ENCODE results near the gene PPM1M.

PPM1M gene

DNA sequence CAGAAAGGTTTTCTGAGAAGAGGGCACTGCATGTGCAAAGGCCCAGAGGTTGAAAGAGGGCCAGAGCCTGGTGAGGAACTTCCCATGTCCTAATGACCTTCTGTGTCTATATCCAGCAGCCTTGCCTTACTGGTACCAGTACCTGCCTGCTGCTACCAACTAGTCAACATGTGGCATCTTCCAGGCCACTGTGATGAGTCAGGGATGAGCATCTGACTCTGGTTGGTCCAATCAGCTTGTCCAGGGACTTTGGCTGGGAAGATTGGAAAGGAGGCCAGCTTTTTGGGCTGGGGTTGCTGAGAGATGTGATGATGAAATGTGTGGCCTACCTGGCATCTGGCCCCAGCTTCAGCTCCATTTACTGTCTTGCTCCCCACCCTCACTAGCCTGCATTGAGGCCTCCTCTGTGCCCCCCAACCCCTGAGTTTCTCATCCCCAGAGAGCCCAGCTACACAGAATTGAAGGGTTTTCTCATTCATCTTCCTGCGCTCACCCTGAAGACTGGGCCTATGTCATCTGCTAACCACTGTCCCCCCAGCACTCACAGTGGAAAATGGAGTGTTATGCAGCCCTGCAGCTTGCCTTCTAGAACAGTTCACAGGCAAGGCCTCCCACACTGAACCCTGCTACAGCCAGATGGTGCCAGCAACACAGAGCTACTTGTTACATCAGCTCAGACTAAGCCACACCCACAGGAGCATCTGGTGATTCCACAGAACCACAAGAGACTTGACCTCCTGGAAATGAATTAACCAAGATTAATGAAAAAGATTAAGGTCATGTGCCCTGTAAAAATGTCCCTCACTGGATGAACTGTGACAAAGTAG is 5.3 kb upstream of the PPM1M start:
- H3K4me1 Mint-ChIP-seq = peaks cover 25% of the 10 kb centered on the region
- H3K9me3 Mint-ChIP-seq = no peaks in the 10 kb centered on the region
- H3K4me3 Mint-ChIP-seq = peak overlapping the region; percentile 95 to 99 (median 99)
- H3K27ac Mint-ChIP-seq = peak overlapping the region in 2 of 3 experiments; percentile 49 to 87
- peaks cover 5% of the 10 kb centered on the region for H3K27me3 Mint-ChIP-seq (ENCODE audit: low read depth)
- H3K36me3 Mint-ChIP-seq (ENCODE audit: low read depth) = no peaks in the 10 kb centered on the region
- TF ChIP-seq, protein P1, sequence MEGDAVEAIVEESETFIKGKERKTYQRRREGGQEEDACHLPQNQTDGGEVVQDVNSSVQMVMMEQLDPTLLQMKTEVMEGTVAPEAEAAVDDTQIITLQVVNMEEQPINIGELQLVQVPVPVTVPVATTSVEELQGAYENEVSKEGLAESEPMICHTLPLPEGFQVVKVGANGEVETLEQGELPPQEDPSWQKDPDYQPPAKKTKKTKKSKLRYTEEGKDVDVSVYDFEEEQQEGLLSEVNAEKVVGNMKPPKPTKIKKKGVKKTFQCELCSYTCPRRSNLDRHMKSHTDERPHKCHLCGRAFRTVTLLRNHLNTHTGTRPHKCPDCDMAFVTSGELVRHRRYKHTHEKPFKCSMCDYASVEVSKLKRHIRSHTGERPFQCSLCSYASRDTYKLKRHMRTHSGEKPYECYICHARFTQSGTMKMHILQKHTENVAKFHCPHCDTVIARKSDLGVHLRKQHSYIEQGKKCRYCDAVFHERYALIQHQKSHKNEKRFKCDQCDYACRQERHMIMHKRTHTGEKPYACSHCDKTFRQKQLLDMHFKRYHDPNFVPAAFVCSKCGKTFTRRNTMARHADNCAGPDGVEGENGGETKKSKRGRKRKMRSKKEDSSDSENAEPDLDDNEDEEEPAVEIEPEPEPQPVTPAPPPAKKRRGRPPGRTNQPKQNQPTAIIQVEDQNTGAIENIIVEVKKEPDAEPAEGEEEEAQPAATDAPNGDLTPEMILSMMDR (IDR thresholded peaks at IDR 0.05; ENCODE audit: unreplicated experiment in 3 of 3) = no peak

DNA sequence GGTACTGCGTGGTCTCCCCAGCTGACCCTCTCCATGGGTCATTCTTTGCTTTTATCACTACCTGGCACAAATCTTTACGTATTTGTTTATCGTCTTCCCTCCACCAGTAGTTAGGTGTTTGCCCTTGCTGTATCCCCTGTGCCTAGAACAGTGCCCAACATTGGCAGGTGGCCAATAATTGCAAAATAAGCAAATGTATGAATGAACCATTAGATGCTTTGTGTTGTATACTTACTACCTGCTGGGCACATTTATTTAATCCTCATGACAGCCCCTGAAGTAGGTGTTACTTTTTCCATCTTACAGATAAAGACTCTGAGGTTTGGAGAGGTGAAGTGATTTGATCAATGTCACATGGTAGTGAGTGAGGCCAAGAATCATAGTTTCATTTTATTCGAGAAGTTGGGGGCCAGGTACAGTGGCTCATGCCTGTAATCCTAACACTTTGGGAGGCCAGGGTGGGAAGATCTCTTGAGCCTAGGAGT is 4.6 kb upstream of the PPM1M start:
- TF ChIP-seq, protein P1 (IDR thresholded peaks at IDR 0.05; ENCODE audit: unreplicated experiment in 3 of 3) = no peak
- Mint-ChIP-seq H3K36me3 (ENCODE audit: low read depth) (no peaks in the 10 kb centered on the region), H3K27me3 (ENCODE audit: low read depth) (peaks cover 5% of the 10 kb centered on the region), H3K27ac (peak overlapping the region in 2 of 3 experiments; percentile 38 to 49), H3K4me1 (peaks cover 25% of the 10 kb centered on the region), H3K4me3 (peak overlapping the region; percentile 95 to 99 (median 99)), H3K9me3 (no peaks in the 10 kb centered on the region)

DNA sequence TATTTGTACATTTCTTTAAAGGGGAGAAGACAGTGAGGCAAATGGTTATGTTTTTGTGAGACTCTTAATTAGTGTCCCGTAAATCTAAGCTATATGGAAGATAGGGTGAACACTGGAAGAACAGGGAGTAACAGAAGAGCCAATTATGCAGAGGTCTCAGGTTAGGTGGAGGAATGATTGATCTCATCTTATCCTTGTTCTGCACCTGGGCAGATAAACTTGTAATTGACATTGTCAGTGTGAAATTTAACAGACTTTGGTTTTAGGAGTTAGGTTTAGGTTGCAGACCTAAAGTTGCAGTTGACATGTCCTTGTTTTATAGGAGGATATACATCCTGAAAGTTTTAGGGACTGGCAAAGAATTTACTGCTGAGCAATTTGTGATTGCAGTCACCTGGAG is 3.5 kb upstream of the PPM1M start:
- H3K4me3 Mint-ChIP-seq = peak overlapping the region; percentile 4 to 48 (median 41)
- H3K36me3 Mint-ChIP-seq (ENCODE audit: low read depth) = no peaks in the 10 kb centered on the region
- H3K9me3 Mint-ChIP-seq = no peaks in the 10 kb centered on the region
- peaks cover 25% of the 10 kb centered on the region for H3K4me1 Mint-ChIP-seq
- TF ChIP-seq, protein P1 (IDR thresholded peaks at IDR 0.05; ENCODE audit: unreplicated experiment in 3 of 3) = no peak
- H3K27me3 Mint-ChIP-seq (ENCODE audit: low read depth) = peaks cover 5% of the 10 kb centered on the region
- H3K27ac Mint-ChIP-seq = no peak overlapping the region

DNA sequence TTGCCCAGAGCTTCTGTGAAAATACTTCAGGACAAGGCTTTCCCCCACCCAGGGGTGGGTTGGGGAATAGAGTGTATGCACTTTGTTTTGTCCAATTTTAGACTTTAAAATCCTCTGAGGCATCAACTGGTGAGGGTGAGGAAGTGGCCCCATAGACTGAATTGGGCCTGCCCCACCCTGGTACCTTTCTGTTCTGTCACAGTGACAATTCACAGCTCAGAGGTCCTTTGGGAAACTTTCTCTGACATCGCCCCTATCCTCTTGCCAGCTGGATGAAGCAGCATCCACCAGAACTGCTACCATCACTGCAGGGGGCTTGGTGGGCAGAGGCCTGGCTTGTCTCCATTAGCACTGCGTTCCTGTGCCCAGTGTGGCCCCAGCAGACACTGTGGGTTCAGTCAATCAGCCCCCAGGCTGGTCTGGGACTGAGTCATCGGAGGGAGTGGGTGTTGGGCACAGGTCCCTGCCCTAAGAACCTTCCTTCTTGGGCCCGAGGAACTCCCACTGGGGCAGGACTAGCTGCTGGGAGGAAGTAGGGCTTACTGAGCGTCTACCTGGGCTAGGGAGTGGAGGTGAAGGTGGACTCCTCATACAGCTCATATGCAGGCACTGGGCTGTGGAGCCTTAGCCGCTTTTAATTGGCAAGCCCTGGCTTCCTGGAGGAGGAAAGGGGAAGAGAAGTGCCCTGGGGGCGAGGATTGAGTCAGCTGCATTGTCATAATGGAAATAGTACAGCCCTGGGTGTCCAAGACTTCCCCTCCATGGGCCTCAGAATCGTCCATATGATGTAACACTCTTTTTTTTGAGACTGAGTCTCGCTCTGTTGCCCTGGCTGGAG is 1.5 kb upstream of the PPM1M start:
- TF ChIP-seq, protein P1 (IDR thresholded peaks at IDR 0.05; ENCODE audit: unreplicated experiment in 3 of 3) = no peak
- Mint-ChIP-seq H3K27ac (no peak overlapping the region), H3K4me3 (peak overlapping the region; percentile 73 to 77 (median 73)), H3K27me3 (ENCODE audit: low read depth) (peaks cover 5% of the 10 kb centered on the region), H3K36me3 (ENCODE audit: low read depth) (no peaks in the 10 kb centered on the region), H3K9me3 (no peaks in the 10 kb centered on the region), H3K4me1 (peaks cover 19% of the 10 kb centered on the region)

DNA sequence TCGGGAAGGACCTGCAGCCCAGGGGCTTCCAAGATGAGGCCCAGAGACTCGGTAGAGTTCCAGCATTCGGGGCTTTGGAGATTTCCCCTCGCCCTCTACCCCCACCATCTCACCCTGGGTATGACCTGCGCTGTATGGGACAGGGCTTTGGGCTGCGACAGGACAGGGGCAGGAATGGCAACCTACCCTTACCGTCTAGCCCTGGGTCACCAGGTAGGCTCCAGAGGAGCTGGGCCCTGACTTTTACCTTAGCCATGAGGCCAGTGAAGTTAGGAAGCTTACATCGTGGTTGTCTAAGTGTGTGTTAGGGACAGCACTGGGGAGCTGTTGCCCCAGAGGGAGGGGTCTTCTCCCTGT is 683 bp downstream of the PPM1M start:
- H3K4me1 Mint-ChIP-seq = no peaks in the 10 kb centered on the region
- peaks cover 13% of the 10 kb centered on the region for H3K36me3 Mint-ChIP-seq (ENCODE audit: low read depth)
- peak overlapping the region in 1 of 3 experiments; percentile 44 for H3K27ac Mint-ChIP-seq
- TF ChIP-seq, protein P1 (IDR thresholded peaks at IDR 0.05; ENCODE audit: unreplicated experiment in 3 of 3) = no peak
- H3K4me3 Mint-ChIP-seq = peak overlapping the region; percentile 80 to 83 (median 83)
- no peaks in the 10 kb centered on the region for H3K9me3 Mint-ChIP-seq
- H3K27me3 Mint-ChIP-seq (ENCODE audit: low read depth) = peaks cover 5% of the 10 kb centered on the region
